Lower leg skin (tissue), 4 donors: ENCODE measurements around the gene LASP1NB.

Experiments used
- DNase-seq, 2 donors: peaks; one replicate each; pipeline ENCODE4 v3.0.0-alpha.2; 2019; ENCODE audit warnings: low spot score in 2 of 2
- H3K4me3 ChIP-seq: fragments of 200-600 bp; sonication (generic); 2 replicates; pipeline ENCODE4 v1.5.1; 2017; ENCODE audit warnings: mild to moderate bottlenecking, low read depth; ENCODE audit not compliant: poor library complexity, severe bottlenecking
- CTCF ChIP-seq, 3 donors: fragments of 450-650 bp; IDR thresholded peaks; one replicate each; pipeline ENCODE4 v1.5.1; 2016; ENCODE audit warnings: antibody characterized with exemption in 3 of 3, mild to moderate bottlenecking in 3 of 3, moderate library complexity in 2 of 3
- POLR2A ChIP-seq, 2 donors: fragments of 450-650 bp; IDR thresholded peaks; one replicate each; pipeline ENCODE4 v1.6.1; 2016 to 2017; ENCODE audit warnings: antibody characterized with exemption in 2 of 2, mild to moderate bottlenecking in 1 of 2, moderate library complexity in 1 of 2
- WGBS, 2 donors: methylation state at CpG; one replicate each; pipeline ENCODE4 v1.1.5; 2018; 5-methylcytosine and 5-hydroxymethylcytosine counted together
- intact Hi-C: fragments of 100-400 bp; cut with DNase I; formaldehyde crosslinking; loops from one replicate; pipeline ENCODE4 v1.15.0; 2023; ENCODE audit warnings: low total_unique reads

LASP1NB gene

GRCh38 chr17:38898812-38899348 lies 26.5 kb upstream of the LASP1NB start:
- WGBS, 2 donors: 69 to 85% methylated on average over 10 to 11 of the region's 11 CpGs
- intact Hi-C loops: no loop called here
- DNase-seq: no peak
- TF ChIP-seq POLR2A (IDR thresholded peaks at IDR 0.05) (no peak), CTCF (IDR thresholded peaks at IDR 0.05) (no peak)
- no peak overlapping the region for H3K4me3 ChIP-seq

GRCh38 chr17:38899421-38899820 lies 26.0 kb upstream of the LASP1NB start:
- TF ChIP-seq POLR2A (IDR thresholded peaks at IDR 0.05): no peak
- no peak for TF ChIP-seq CTCF (IDR thresholded peaks at IDR 0.05)
- intact Hi-C loops: no loop called here
- 83 to 94% methylated on average over 5 of the region's 5 CpGs for WGBS, 2 donors
- no peak for DNase-seq
- no peak overlapping the region for H3K4me3 ChIP-seq

GRCh38 chr17:38900978-38901656 lies 24.3 kb upstream of the LASP1NB start:
- WGBS, 2 donors: 39 to 41% methylated on average over 10 of the region's 10 CpGs
- DNase-seq: peak in 1 of 2 donors; percentile 44
- no peak overlapping the region for H3K4me3 ChIP-seq
- intact Hi-C loops: no loop called here
- TF ChIP-seq CTCF (IDR thresholded peaks at IDR 0.05): no peak
- TF ChIP-seq POLR2A (IDR thresholded peaks at IDR 0.05): no peak

GRCh38 chr17:38903404-38903803 lies 22.0 kb upstream of the LASP1NB start:
- no peak for DNase-seq
- no peak overlapping the region for H3K4me3 ChIP-seq
- TF ChIP-seq CTCF (IDR thresholded peaks at IDR 0.05): no peak
- TF ChIP-seq POLR2A (IDR thresholded peaks at IDR 0.05): no peak
- intact Hi-C loops: no loop called here
- 94 to 97% methylated on average over 6 of the region's 6 CpGs for WGBS, 2 donors

GRCh38 chr17:38904892-38905291 lies 20.5 kb upstream of the LASP1NB start:
- no peak overlapping the region for H3K4me3 ChIP-seq
- TF ChIP-seq CTCF (IDR thresholded peaks at IDR 0.05) (no peak), POLR2A (IDR thresholded peaks at IDR 0.05) (no peak)
- DNase-seq: no peak
- intact Hi-C loops: no loop called here
- WGBS, 2 donors: 98 to 100% methylated on average over 3 of the region's 3 CpGs

GRCh38 chr17:38905375-38905774 lies 20.0 kb upstream of the LASP1NB start:
- H3K4me3 ChIP-seq: no peak overlapping the region
- no peak for DNase-seq
- 91% methylated on average over 10 of the region's 10 CpGs for WGBS, 2 donors
- no peak for TF ChIP-seq POLR2A (IDR thresholded peaks at IDR 0.05)
- TF ChIP-seq CTCF (IDR thresholded peaks at IDR 0.05): no peak
- intact Hi-C loops: no loop called here
